Measurements from ENCODE around the gene NDC80.

Gene NDC80

GRCh38 chr18:2564373-2564772 lies 7.0 kb upstream of the NDC80 start:
- no peak for DNase-seq

DNA sequence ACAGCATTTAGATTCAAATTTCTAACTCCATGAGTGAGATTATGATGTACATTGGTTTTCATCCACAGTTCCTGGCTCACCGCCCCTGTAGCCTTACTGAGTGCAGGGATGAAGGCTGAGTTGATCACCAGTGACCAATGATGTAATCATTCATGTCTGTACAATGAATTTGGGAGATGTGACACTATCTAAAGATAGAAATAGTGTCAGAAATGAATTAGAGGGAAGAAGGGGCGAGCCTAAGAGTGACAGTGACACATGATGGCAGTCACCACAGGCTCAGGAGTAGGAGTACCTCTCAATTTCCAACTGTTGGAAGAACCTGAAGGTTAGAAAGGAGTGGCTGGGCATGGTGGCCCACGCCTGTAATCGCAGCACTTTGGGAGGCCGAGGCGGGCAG lies 3.2 kb upstream of the NDC80 start:
- DNase-seq, result no peak

DNA sequence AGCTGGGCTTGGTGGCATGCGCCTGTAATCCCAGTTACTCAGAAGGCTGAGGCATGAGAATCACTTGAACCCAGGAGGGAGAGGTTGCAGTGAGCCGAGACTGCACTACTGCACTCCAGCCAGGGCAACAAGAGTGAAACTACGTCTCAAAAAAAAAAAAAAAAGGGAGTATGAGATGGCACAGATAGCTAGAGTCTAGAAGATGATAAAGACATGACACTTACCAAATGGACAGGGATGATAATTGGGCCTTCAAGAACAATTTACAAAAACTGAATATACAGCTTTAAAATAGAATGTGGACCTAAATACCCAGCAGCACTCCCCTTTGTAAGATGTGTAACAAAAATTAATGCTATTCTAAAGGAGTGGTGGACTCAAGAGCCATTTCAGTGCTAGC lies 2.8 kb upstream of the NDC80 start:
- no peak for DNase-seq

GRCh38 chr18:2569338-2570207 lies 1.8 kb upstream of the NDC80 start:
- no peak for DNase-seq

DNA sequence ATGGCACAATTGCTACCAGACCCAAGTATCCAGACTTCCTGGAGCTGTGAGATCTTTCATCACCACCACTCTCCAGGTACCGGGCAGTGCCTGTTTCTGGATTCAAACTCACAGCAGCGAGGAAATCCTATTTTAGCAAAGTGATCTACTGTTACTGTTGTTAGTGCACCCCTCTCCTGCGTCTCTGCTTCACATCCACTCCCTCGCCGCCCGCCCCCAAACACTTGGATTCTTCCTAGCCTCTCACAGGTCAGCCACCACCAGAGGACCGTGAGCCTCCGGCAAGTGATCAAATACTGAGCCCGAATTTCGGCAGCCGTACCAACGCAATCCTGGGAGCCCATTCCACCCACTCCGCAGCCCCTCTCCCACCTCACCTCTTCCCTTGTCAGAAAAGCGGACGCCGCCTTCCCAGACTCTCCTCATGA lies 571 bp upstream of the NDC80 start:
- peak; percentile 73 for DNase-seq

DNA sequence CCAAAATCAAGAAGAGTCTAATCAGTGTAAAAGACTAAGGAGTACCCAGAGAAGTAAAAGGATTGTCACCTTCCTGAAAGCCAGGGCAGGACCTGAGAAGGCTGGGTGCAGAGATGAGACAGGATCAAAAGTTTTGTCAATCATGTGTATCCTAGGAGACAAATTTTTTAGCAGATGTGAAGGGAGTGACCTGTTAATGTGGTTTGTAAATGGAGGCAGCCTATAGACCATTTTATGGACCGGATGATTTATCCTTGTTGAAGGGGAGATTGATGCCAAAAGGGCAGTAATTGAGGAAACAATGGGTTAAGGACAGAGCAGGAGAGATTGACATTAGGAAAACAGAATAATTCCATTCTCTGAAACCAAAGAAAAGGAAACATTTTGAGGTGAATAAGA lies 813 bp downstream of the NDC80 start:
- DNase-seq, result peak; percentile 27

DNA sequence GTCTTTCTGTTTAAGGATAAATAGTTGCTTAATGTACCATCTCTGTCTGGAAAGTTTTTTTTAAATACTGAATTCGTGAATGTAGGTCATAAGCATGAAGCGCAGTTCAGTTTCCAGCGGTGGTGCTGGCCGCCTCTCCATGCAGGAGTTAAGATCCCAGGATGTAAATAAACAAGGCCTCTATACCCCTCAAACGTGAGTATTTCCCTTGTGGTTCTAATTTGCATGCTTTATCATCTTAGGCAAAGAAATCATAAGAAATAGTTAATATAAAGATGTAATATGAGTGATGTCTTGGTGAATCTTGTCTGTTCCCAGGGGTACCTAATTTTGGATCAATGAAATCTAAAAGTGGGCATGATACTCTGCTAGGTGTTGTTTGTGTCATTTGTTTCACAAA lies 1.5 kb downstream of the NDC80 start:
- no peak for DNase-seq

- DNase-seq, result no peak
These were observed 2.1 kb downstream of the NDC80 start for GRCh38 chr18:2573408-2573807.

GRCh38 chr18:2587788-2588187 lies 16.4 kb downstream of the NDC80 start:
- DNase-seq, result no peak

- DNase-seq, result no peak
These were observed 17.4 kb downstream of the NDC80 start for GRCh38 chr18:2588666-2589344.

GRCh38 chr18:2589345-2590068 lies 18.1 kb downstream of the NDC80 start:
- DNase-seq, result peak; percentile 35

GRCh38 chr18:2590303-2590702 lies 18.9 kb downstream of the NDC80 start:
- no peak for DNase-seq

- peak; percentile 33 for DNase-seq
These were observed 26.3 kb downstream of the NDC80 start for GRCh38 chr18:2597639-2598038.

GRCh38 chr18:2602844-2603243 lies 31.5 kb downstream of the NDC80 start:
- DNase-seq, result no peak

GRCh38 chr18:2606335-2606734 lies 35.0 kb downstream of the NDC80 start:
- DNase-seq, result peak; percentile 32

DNA sequence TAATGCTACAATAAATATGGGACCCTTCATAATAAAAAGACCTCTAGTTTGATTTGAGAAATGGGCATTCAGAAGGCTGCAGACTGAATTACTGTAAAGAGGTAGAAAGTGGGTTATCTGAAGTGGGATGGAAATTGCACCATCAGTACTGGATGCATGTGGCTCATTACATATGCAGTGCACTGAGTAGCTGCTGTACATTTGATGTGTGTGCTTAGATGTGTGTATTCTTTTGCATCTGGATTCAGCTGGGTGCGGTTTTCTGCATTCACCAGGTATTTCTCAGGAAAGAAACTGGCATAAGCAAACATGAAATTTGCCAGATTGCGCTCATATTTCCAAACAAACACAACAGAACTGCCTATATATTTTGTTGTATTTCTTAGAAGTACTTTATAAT lies 38.2 kb downstream of the NDC80 start:
- no peak for DNase-seq

DNA sequence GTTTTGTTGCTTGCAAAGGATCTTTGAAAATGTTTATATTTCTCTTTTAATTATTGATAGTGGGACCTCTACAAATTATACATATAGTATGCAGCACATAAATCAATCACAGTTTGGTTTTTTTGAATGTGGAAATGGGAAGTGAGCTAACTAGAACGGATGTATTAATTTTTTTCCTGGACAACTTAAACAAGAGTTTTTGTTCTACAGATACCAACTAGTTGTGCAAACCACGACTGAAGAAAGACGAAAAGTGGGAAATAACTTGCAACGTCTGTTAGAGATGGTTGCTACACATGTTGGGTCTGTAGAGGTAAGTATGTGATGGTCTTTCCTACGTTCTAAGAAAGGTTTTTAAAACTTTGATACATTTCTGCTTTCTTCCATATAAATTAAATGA lies 39.2 kb downstream of the NDC80 start:
- DNase-seq, result no peak

DNA sequence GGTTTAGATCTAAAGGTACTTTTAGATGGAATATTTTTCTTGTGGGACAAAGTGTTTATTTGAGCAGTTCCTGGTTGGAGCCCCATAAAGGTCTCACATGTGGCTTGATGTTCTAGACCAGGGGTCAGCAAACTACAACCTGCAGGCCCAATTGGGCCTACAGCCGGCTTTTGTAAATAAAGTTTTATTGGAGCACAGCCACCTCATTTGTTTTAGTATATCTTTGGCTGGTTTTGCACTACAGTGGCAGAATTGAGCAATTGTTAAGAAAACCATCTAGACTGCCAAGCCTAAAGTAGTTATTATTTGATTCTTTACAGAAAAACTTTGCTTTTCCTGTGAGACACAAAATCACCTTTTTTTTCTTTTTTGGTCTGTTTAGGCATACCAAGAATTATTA lies 41.6 kb downstream of the NDC80 start:
- no peak for DNase-seq

GRCh38 chr18:2617401-2617998 lies 46.1 kb downstream of the NDC80 start:
- no peak for DNase-seq

DNA sequence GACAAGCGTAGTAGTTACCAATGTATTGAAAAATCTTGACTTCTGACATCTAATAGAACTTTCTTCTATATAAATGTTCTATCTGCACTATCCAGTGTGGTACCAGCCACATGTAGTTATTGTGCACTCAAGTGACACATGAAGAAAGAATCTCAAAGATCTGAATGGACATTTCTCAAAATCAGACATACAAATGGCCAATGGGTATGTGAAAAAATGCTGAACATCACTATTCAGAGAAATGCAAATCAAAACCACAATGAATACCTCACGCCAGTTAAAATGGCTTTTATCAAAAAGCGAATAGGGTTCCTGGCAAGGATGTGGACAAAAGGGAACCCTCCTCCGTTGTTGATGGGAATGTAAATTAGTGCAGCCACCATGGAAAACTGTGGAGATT lies 46.7 kb downstream of the NDC80 start:
- DNase-seq, result no peak

- DNase-seq, result no peak
These were observed 53.9 kb downstream of the NDC80 start for GRCh38 chr18:2625217-2625616.

DNA sequence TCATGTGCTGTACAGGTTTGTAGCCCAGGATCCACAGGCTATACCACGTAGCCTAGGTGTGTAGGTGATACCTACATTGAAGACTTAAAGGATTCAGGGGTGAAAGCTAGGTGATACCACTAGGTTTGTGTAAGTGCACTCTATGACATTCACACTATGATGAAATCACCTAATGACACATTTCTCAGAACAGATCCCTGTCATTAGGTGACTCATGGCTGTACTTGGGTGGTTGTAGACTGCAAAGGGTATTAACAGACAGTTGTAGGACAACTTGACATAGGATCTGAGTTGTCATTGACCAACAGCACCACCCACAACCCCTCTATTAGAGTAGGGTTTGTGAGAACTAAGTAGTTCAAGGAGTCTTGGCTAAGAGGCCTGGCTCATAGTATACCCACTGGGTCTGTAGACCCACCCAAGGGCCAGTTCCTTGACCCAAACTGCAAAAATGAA lies 56.5 kb downstream of the NDC80 start:
- no peak for DNase-seq

DNA sequence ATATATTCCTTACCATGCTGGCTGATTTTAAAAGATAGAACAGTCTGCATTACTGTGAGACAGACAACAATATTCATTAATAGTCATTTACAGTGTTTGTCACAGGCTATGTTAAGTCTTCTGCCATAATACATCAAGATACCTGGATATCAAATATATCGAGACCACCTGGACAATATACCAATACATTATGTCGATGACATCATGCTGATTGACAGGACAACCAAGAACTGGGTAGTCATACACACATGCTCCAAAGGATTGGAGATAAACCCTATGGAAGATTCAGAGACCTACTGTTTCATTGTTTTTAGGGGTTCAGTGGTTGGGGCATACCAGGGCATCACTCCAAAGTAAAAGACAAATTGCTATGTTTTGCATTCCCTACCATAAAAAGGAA lies 57.6 kb downstream of the NDC80 start:
- no peak for DNase-seq

Data from CD4-positive, alpha-beta T cell treated with Interleukin-10 for 1 hour (primary cell).